GM12878 (cell line): Measurements from ENCODE around the gene CPLX4. TPM values are rescaled to one million over a fixed set of nuclear protein-coding genes. Genes with fewer than 3 reads are reported as not detected.

ENCODE experiments used
- ATF2 ChIP-seq: IDR thresholded peaks from 2 replicates; pipeline ENCODE4 v1.6.1; 2012; ENCODE audit warnings: low read length, inconsistent platforms
- BHLHE40 ChIP-seq, 2 experiments: fragments of 450-650 bp in 1 of 2; IDR thresholded peaks; 2 replicates each; pipeline ENCODE4 v1.6.1; 2011 to 2017; ENCODE audit warnings: low read depth in 2 of 2, borderline replicate concordance in 1 of 2, improper control_type of control experiment in 1 of 2, low read length in 1 of 2, mild to moderate bottlenecking in 1 of 2
- CTCF ChIP-seq, 3 experiments: IDR thresholded peaks in 2 of 3; conservative IDR thresholded peaks in 1 of 3; 2 replicates each; pipeline ENCODE4 v1.5.1; 2011; ENCODE audit warnings: low read depth in 3 of 3, low read length in 3 of 3, mild to moderate bottlenecking in 3 of 3, control low read depth in 2 of 3, moderate library complexity in 2 of 3, inconsistent platforms in 1 of 3, mixed read lengths in 1 of 3; ENCODE audit not compliant: control insufficient read depth in 2 of 3, insufficient read depth in 1 of 3; ENCODE audit errors: extremely low read depth in 1 of 3
- E4F1 ChIP-seq: fragments of 450-650 bp; IDR thresholded peaks from 2 replicates; pipeline ENCODE4 v1.6.1; 2018; ENCODE audit warnings: borderline replicate concordance, mild to moderate bottlenecking; ENCODE audit not compliant: partially characterized antibody
- MTA2 ChIP-seq: fragments of 450-650 bp; IDR thresholded peaks from 2 replicates; pipeline ENCODE4 v1.6.1; 2016; ENCODE audit warnings: low read depth, mild to moderate bottlenecking, moderate library complexity
- NKRF ChIP-seq: fragments of 450-650 bp; conservative IDR thresholded peaks from 2 replicates; pipeline ENCODE4 v1.6.1; 2017; ENCODE audit warnings: mild to moderate bottlenecking, moderate library complexity
- REST ChIP-seq: IDR thresholded peaks from 2 replicates; pipeline ENCODE4 v1.6.1; 2012; ENCODE audit warnings: mild to moderate bottlenecking, low read depth, low read length
- STAT1 ChIP-seq: fragments of 450-650 bp; conservative IDR thresholded peaks from 2 replicates; pipeline ENCODE4 v1.6.1; 2014; ENCODE audit warnings: antibody characterized with exemption, mild to moderate bottlenecking
- ZNF207 ChIP-seq: fragments of 450-650 bp; IDR thresholded peaks from 2 replicates; pipeline ENCODE4 v1.6.1; 2014; ENCODE audit warnings: antibody characterized with exemption, mild to moderate bottlenecking, borderline replicate concordance
- polyA plus RNA-seq, 11 experiments: library from polyadenylated mRNA; depleted of rRNA in 4 of 11; unstranded in 6 of 11; stranded (reverse) in 5 of 11; fragments of >200 nt; fragmentation: Nextera tagmentation in 4 of 11; fragmentation: Illumina TruSeq in 1 of 11; extraction: Ambion mirVana in 4 of 11; extraction: Trizol in 1 of 11; gene quantifications; 1 replicate in 1 of 11; 2 replicates in 10 of 11; pipeline versions ENCODE4 v1.2.1 to v1.2.3, GENCODE V29; 2011 to 2016; ENCODE audit warnings: inconsistent platforms in 2 of 11, missing spikeins in 2 of 11, low read depth in 1 of 11
- total RNA-seq, 4 experiments: library from RNA; depleted of rRNA in 3 of 4; stranded (reverse); fragments of >200 nt in 3 of 4; fragmentation: Illumina TruSeq in 1 of 4; extraction: Trizol in 1 of 4; gene quantifications; 2 replicates each; pipeline versions ENCODE4 v1.2.1 to v1.2.3, GENCODE V29; 2013 to 2021

The CPLX4 gene
- total and polyA plus RNA-seq, 10 of the 15 experiments (the other 5 are each of a cell fraction or from before 2014, with no cell fraction given) = not detected

GRCh38 chr18:59273759-59274532 is 44.5 kb downstream of the CPLX4 start (continued):
- TF ChIP-seq E4F1 = no peak
- TF ChIP-seq CTCF (IDR thresholded peaks at IDR 0.05 in 2 of 3, conservative IDR thresholded peaks at IDR 0.05 in 1 of 3; ENCODE audit: control insufficient read depth in 2 of 3, extremely low read depth in 1 of 3, insufficient read depth in 1 of 3, low read depth in 3 of 3, low read length in 3 of 3) = no peak
- no peak for TF ChIP-seq BHLHE40 (IDR thresholded peaks at IDR 0.05; ENCODE audit: borderline replicate concordance in 1 of 2, low read depth in 2 of 2, low read length in 1 of 2)
- TF ChIP-seq NKRF = no peak
- TF ChIP-seq STAT1 = no peak
- no peak for TF ChIP-seq MTA2
- no peak for TF ChIP-seq ATF2
- TF ChIP-seq ZNF207 = no peak
- TF ChIP-seq REST = no peak
- TF ChIP-seq, all 136 proteins: peak for 0
